Mammary epithelial cell (primary cell): Measurements from ENCODE around the gene CLEC2D.

ENCODE experiments used
- EZH2 ChIP-seq: IDR thresholded peaks from 2 replicates; pipeline ENCODE4 v1.6.1; 2012; ENCODE audit warnings: low read length, inconsistent platforms, borderline replicate concordance
- TF ChIP-seq, protein P1 (sequence below), 2 donors: IDR thresholded peaks in 1 of 2; conservative IDR thresholded peaks in 1 of 2; 2 replicates each; pipeline ENCODE4 v1.5.1; 2011 to 2012; ENCODE audit warnings: inconsistent platforms in 2 of 2, low read length in 2 of 2, mild to moderate bottlenecking in 2 of 2, control low read depth in 1 of 2, low read depth in 1 of 2; ENCODE audit not compliant: insufficient read depth in 1 of 2; ENCODE audit errors: extremely low read depth in 1 of 2

DNA sequence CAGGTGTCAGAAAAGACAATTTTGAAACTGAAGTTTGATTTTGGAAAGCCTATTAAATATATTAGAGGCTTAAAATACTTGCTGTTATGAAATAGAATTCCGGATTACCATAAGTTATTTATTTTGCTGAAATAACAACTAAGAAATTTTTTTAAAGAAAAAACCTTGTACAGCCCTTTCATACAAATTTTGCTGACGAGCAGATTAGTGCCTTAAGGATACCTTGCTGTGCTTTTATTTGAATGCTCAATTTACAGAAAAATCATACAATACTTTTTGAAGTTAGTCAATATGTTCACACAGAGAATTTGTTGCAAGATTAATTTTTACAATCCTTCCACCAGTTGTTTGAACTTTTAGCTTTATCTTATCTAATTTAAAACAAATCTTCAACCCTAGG lies 29.5 kb upstream of the CLEC2D start:
- TF ChIP-seq, protein P1, sequence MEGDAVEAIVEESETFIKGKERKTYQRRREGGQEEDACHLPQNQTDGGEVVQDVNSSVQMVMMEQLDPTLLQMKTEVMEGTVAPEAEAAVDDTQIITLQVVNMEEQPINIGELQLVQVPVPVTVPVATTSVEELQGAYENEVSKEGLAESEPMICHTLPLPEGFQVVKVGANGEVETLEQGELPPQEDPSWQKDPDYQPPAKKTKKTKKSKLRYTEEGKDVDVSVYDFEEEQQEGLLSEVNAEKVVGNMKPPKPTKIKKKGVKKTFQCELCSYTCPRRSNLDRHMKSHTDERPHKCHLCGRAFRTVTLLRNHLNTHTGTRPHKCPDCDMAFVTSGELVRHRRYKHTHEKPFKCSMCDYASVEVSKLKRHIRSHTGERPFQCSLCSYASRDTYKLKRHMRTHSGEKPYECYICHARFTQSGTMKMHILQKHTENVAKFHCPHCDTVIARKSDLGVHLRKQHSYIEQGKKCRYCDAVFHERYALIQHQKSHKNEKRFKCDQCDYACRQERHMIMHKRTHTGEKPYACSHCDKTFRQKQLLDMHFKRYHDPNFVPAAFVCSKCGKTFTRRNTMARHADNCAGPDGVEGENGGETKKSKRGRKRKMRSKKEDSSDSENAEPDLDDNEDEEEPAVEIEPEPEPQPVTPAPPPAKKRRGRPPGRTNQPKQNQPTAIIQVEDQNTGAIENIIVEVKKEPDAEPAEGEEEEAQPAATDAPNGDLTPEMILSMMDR (conservative IDR thresholded peaks at IDR 0.05 in 1 of 2, IDR thresholded peaks at IDR 0.05 in 1 of 2; ENCODE audit: extremely low read depth in 1 of 2, insufficient read depth in 1 of 2, low read depth in 1 of 2, low read length in 2 of 2) = no peak
- TF ChIP-seq EZH2 = no peak
